GM10248 (cell line): ENCODE data around the gene KLK13.
A peak's percentile ranks its signal among the peaks of the same experiment; 100 is the strongest.

Source experiments
- CTCF ChIA-PET: fragments of 300-600 bp; sonication (Branson Sonifier 250); formaldehyde crosslinking; extraction: SDS; loops from one replicate; lab custom pipeline; 2021; ENCODE audit warnings: antibody characterized with exemption; lab: Yijun Ruan, JAX
- POLR2A ChIA-PET: fragments of 350-650 bp; sonication (Branson Sonifier 250); formaldehyde crosslinking; extraction: SDS; loops from one replicate; lab custom pipeline; 2020; ENCODE audit warnings: antibody characterized with exemption; lab: Yijun Ruan, JAX
- DNase-seq: peaks from one replicate; pipeline ENCODE4 v3.0.0; 2012; ENCODE audit errors: extremely low spot score
- CTCF ChIP-seq: IDR thresholded peaks from 2 replicates; pipeline ENCODE4 v1.5.1; 2012; ENCODE audit warnings: mild to moderate bottlenecking, low read depth; ENCODE audit errors: extremely low read depth, missing control alignments, control extremely low read depth

KLK13 gene

GRCh38 chr19:51019544-51019925 lies 45.4 kb downstream of the KLK13 start, which contains the start of gene KLK10:
Gene KLK10 (minus strand): TSS chr19:51019709. CDS start chr19:51019130, 579 bp downstream.
- DNase-seq: no peak
- CTCF ChIA-PET: interaction anchor here (4.6 kb wide), 1 partner anchor 76 kb away, joined by 19 read pairs; no protein-coding TSS in a partner anchor
- POLR2A ChIA-PET: no interaction called here
- no peak for TF ChIP-seq CTCF

DNA sequence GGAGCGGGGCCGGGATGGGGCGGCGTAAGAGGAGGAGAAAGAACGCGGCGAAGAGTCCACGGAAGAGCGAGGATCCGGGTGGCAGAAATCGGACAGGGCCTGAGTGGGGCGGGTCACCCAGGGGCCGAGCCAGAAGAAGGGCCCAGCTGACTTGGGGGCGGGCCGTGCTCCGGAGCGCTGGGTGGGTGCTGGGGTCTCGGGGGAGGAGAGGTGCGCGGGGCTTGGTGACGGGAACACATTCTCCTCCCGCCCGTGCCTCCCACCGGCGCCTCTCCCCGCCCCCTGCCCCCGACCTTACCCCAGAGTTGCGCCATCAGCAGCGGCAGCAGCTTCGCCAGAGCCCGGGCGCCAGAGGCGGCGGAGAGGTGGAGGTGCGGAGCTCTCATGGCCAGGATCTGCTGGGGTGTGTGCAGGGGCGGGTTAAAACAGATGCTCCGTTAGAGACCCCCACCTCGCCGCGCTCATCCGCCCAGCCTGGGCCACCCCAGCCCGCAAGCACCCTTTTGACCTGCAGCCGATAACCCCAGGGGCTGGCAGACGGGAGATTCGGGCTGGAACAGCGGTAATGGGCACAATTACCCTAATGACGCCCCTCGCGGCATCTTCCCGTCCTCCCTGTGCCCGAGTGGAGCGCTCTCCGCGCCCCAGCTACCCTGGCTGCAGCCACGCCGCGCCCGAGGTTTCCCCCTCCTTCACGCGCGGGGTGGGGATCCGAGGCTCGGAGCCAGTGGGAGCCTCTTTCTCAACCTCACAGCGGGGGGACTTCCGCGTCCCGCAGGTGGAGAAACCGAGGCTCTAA lies 45.9 kb downstream of the KLK13 start:
- ChIA-PET CTCF (interaction anchor here (4.6 kb wide), 1 partner anchor 77 kb away, joined by 19 read pairs; no protein-coding TSS in a partner anchor), POLR2A (interaction anchor here (0.6 kb wide), 1 partner anchor 214 kb away, joined by 4 read pairs; no protein-coding TSS in a partner anchor)
- no peak for DNase-seq
- no peak for TF ChIP-seq CTCF

- ChIA-PET POLR2A (no interaction called here), CTCF (interaction anchor here (1.0 to 1.1 kb wide), 2 partner anchors 79 to 461 kb away, joined by 3 read pairs; no protein-coding TSS in a partner anchor)
- DNase-seq: peak; percentile 86
- TF ChIP-seq CTCF: peak; percentile 24
Measured at GRCh38 chr19:51016798-51017683, 47.9 kb downstream of the KLK13 start.

DNA sequence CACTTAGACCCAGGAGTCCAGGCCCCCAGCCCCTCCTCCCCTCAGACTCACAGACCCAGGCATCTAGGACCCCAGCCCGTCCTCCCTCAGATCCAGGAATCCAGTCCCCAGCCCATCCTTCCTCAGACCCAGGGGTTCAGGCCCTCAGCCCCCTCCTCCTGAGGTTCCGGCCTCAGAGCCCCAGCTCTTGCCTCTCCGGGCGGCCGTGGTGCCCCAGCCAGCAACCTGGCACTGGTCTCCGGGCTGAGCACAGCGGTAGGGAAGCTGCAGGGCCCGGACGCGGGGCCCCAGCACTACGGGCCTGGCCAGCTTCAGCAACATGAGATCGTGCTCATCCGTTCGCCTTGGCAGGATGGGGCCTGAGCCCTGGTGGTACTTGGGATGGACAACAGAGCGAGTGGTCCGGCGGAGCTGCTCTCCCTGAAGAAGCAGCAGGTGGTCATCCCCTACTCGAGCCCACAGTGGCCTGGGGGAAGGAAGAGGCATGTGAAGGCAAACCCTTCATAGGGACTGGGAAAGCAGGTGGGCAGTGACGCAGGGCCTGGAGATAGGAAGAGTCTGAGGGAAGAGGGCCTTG lies 49.1 kb downstream of the KLK13 start:
- TF ChIP-seq CTCF: no peak
- POLR2A ChIA-PET: no interaction called here
- no peak for DNase-seq
- CTCF ChIA-PET: interaction anchor here (1.0 to 1.1 kb wide), 2 partner anchors 81 to 459 kb away, joined by 3 read pairs; no protein-coding TSS in a partner anchor

DNA sequence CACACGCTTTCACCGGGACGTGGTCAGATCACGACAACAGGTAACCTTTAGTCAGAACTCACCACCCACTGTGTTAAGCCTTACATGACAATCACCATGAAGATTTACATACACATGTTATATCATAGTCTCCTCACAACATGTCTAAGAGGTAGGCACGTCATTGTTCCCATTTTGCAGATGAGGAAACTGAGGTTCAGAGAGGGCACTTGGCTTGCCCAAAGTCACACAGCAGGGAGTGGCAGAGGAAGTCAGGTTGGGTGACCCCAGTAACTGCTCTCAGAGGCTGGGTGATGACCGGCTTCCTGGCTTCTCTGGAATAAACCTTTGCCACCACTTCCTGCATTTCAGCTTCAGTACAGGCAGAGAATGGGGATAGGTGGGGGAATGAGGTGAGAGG lies 50.6 kb downstream of the KLK13 start:
- ChIA-PET CTCF (no interaction called here), POLR2A (no interaction called here)

More for the DNA sequence above, 50.6 kb downstream of the KLK13 start:
- no peak for TF ChIP-seq CTCF
- DNase-seq: no peak
